SU-DHL-6 (cell line): Measurements from ENCODE around the gene BRSK1.

ENCODE experiments used
- H2AFZ ChIP-seq: fragments of 200-600 bp; sonication (generic); 2 replicates; pipeline ENCODE4 v1.6.1; 2014; ENCODE audit warnings: low read depth, mild to moderate bottlenecking, moderate library complexity, mixed read lengths, antibody characterized with exemption, low read length; ENCODE audit not compliant: severe bottlenecking
- H3F3A ChIP-seq: fragments of 200-600 bp; shearing (Covaris generic); 2 replicates; pipeline ENCODE4 v1.6.0; 2016; ENCODE audit warnings: antibody characterized with exemption, mild to moderate bottlenecking; ENCODE audit not compliant: insufficient read depth
- H3K27ac ChIP-seq: fragments of 200-600 bp; sonication (generic); 2 replicates; pipeline ENCODE4 v1.5.1; 2016; ENCODE audit warnings: low read depth, mild to moderate bottlenecking, low read length, moderate library complexity, mixed read lengths
- H3K27me3 ChIP-seq: fragments of 200-600 bp; sonication (generic), shearing (Covaris generic); 2 replicates; pipeline ENCODE4 v1.6.0; 2014; ENCODE audit warnings: mild to moderate bottlenecking, low read length
- H3K36me3 ChIP-seq: fragments of 200-600 bp; sonication (generic); 2 replicates; pipeline ENCODE4 v1.6.1; 2014; ENCODE audit warnings: mild to moderate bottlenecking, low read length, mixed read lengths
- H3K4me2 ChIP-seq: fragments of 300-600, 200-600 bp; shearing (Covaris generic), sonication (generic); 2 replicates; pipeline ENCODE4 v1.6.0; 2014; ENCODE audit warnings: low read length, low read depth, mild to moderate bottlenecking; ENCODE audit not compliant: poor library complexity, severe bottlenecking
- H3K4me3 ChIP-seq: fragments of 200-600 bp; sonication (generic); 2 replicates; pipeline ENCODE4 v1.5.1; 2014; ENCODE audit warnings: antibody characterized with exemption, low read length, mild to moderate bottlenecking, mixed read lengths; ENCODE audit not compliant: insufficient read depth, poor library complexity, severe bottlenecking
- H3K79me2 ChIP-seq: fragments of 200-600 bp; sonication (generic); 2 replicates; pipeline ENCODE4 v1.6.1; 2014; ENCODE audit warnings: mild to moderate bottlenecking, low read length, moderate library complexity; ENCODE audit not compliant: insufficient read depth
- H3K9ac ChIP-seq: fragments of 200-600 bp; sonication (generic); 2 replicates; pipeline ENCODE4 v1.7.0; 2014; ENCODE audit warnings: mild to moderate bottlenecking, low read length
- H3K9me2 ChIP-seq: fragments of 200-600 bp; sonication (generic); replicated peaks from 2 replicates; pipeline ENCODE4 v1.6.1; 2014; ENCODE audit warnings: low read length; ENCODE audit not compliant: insufficient read depth
- H3K9me3 ChIP-seq: fragments of 200-600 bp; sonication (generic); 2 replicates; pipeline ENCODE4 v1.6.1; 2014; ENCODE audit warnings: low read length, mixed read lengths; ENCODE audit not compliant: insufficient read depth
- H4K20me1 ChIP-seq: fragments of 200-600 bp; sonication (generic); 2 replicates; pipeline ENCODE4 v1.6.1; 2014; ENCODE audit warnings: low read depth, mild to moderate bottlenecking, antibody characterized with exemption, low read length, moderate library complexity, mixed read lengths
- EZH2phosphoT487 ChIP-seq: fragments of 200-600 bp; sonication (generic), shearing (Covaris generic); conservative IDR thresholded peaks from 2 replicates; pipeline ENCODE4 v1.6.1; 2018; ENCODE audit warnings: mild to moderate bottlenecking, antibody characterized with exemption, low read length, moderate library complexity, mixed read lengths
- TF ChIP-seq, protein P1 (sequence below): fragments of 200-600 bp; sonication (generic); IDR thresholded peaks from one replicate; pipeline ENCODE4 v1.5.1; 2017; ENCODE audit warnings: antibody characterized with exemption, mild to moderate bottlenecking, low read length, moderate library complexity; ENCODE audit not compliant: insufficient read depth, poor library complexity, severe bottlenecking

The BRSK1 gene

GRCh38 chr19:55316646-55317045 is 32.8 kb downstream of the BRSK1 start:
- Histone ChIP-seq H3K27ac (no peak overlapping the region), H3K9me2 (no peaks in the 10 kb centered on the region), H3K36me3 (no peaks in the 10 kb centered on the region), H3K9me3 (no peaks in the 10 kb centered on the region), H3K4me2 (no peak overlapping the region), H3K79me2 (no peaks in the 10 kb centered on the region), H3K4me3 (no peak overlapping the region), H3K9ac (no peak overlapping the region), H3K27me3 (no peaks in the 10 kb centered on the region), H4K20me1 (no peaks in the 10 kb centered on the region), H2AFZ (no peak overlapping the region), H3F3A (no peaks in the 10 kb centered on the region)
- no peak for TF ChIP-seq EZH2phosphoT487
- TF ChIP-seq, protein P1, sequence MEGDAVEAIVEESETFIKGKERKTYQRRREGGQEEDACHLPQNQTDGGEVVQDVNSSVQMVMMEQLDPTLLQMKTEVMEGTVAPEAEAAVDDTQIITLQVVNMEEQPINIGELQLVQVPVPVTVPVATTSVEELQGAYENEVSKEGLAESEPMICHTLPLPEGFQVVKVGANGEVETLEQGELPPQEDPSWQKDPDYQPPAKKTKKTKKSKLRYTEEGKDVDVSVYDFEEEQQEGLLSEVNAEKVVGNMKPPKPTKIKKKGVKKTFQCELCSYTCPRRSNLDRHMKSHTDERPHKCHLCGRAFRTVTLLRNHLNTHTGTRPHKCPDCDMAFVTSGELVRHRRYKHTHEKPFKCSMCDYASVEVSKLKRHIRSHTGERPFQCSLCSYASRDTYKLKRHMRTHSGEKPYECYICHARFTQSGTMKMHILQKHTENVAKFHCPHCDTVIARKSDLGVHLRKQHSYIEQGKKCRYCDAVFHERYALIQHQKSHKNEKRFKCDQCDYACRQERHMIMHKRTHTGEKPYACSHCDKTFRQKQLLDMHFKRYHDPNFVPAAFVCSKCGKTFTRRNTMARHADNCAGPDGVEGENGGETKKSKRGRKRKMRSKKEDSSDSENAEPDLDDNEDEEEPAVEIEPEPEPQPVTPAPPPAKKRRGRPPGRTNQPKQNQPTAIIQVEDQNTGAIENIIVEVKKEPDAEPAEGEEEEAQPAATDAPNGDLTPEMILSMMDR = no peak

- Histone ChIP-seq H3K27me3 (no peaks in the 10 kb centered on the region), H3F3A (no peaks in the 10 kb centered on the region), H2AFZ (no peak overlapping the region), H3K9me2 (no peaks in the 10 kb centered on the region), H3K27ac (no peak overlapping the region), H3K36me3 (no peaks in the 10 kb centered on the region), H3K9ac (no peak overlapping the region), H3K79me2 (no peaks in the 10 kb centered on the region), H3K4me2 (no peak overlapping the region), H3K9me3 (no peaks in the 10 kb centered on the region), H3K4me3 (no peak overlapping the region), H4K20me1 (no peaks in the 10 kb centered on the region)
- TF ChIP-seq EZH2phosphoT487 = no peak
- TF ChIP-seq, protein P1 = no peak
These were observed 36.0 kb downstream of the BRSK1 start for GRCh38 chr19:55319785-55320184.

- TF ChIP-seq EZH2phosphoT487 = no peak
- TF ChIP-seq, protein P1 = no peak
- H3K4me3 ChIP-seq = no peak overlapping the region
- H3K9ac ChIP-seq = no peak overlapping the region
These were observed 37.1 kb downstream of the BRSK1 start for GRCh38 chr19:55320844-55321419.

More at GRCh38 chr19:55320844-55321419, 37.1 kb downstream of the BRSK1 start:
- H3K9me2 ChIP-seq = no peaks in the 10 kb centered on the region
- H3F3A ChIP-seq = no peaks in the 10 kb centered on the region
- H2AFZ ChIP-seq = no peak overlapping the region
- no peaks in the 10 kb centered on the region for H4K20me1 ChIP-seq
- H3K79me2 ChIP-seq = no peaks in the 10 kb centered on the region
- no peaks in the 10 kb centered on the region for H3K36me3 ChIP-seq
- no peak overlapping the region for H3K4me2 ChIP-seq
- no peaks in the 10 kb centered on the region for H3K9me3 ChIP-seq
- no peaks in the 10 kb centered on the region for H3K27me3 ChIP-seq
- no peak overlapping the region for H3K27ac ChIP-seq
